Endothelial cell of umbilical vein (primary cell): Measurements from ENCODE around the gene PGAP3.
"Not testable (repeated sequence)": the region's sequence is repeated elsewhere in the genome, so short reads cannot be mapped to it uniquely, and the experiment has no call there.

Experiments
- EZH2 ChIP-seq: IDR thresholded peaks from 2 replicates; pipeline ENCODE4 v1.6.1; 2012; ENCODE audit warnings: borderline replicate concordance, low read depth, mild to moderate bottlenecking, moderate library complexity, low read length, inconsistent platforms; ENCODE audit not compliant: severe bottlenecking
- FOS ChIP-seq: IDR thresholded peaks from 2 replicates; pipeline ENCODE4 v1.6.1; 2011; ENCODE audit warnings: mild to moderate bottlenecking, low read length, moderate library complexity, borderline replicate concordance; ENCODE audit not compliant: insufficient read depth
- GATA2 ChIP-seq: IDR thresholded peaks from 2 replicates; pipeline ENCODE4 v1.7.0; 2011; ENCODE audit warnings: low read depth, mild to moderate bottlenecking, moderate library complexity, mixed read lengths, low read length; ENCODE audit not compliant: insufficient read length, insufficient read depth
- JUN ChIP-seq: IDR thresholded peaks from 2 replicates; pipeline ENCODE4 v1.6.1; 2011; ENCODE audit warnings: borderline replicate concordance, low read depth; ENCODE audit not compliant: insufficient read length, insufficient read depth
- MAX ChIP-seq: IDR thresholded peaks from 2 replicates; pipeline ENCODE4 v1.6.1; 2011; ENCODE audit not compliant: insufficient read depth, insufficient read length
- MYC ChIP-seq: IDR thresholded peaks from one replicate; pipeline ENCODE4 v1.6.1; 2011; ENCODE audit warnings: mild to moderate bottlenecking, low read depth, low read length
- POLR2A ChIP-seq: IDR thresholded peaks from 2 replicates; pipeline ENCODE4 v1.6.1; 2012; ENCODE audit warnings: low read depth, mild to moderate bottlenecking, control low read depth, low read length
- POLR2AphosphoS5 ChIP-seq: IDR thresholded peaks from 2 replicates; pipeline ENCODE4 v1.6.1; 2012; ENCODE audit warnings: low read depth, mild to moderate bottlenecking, control low read depth, low read length, moderate library complexity; ENCODE audit not compliant: insufficient read depth
- TF ChIP-seq, protein P1 (sequence below), 2 donors: IDR thresholded peaks; 1 replicate in 1 of 2; 2 replicates in 1 of 2; pipeline ENCODE4 v1.5.1; 2011; ENCODE audit warnings: low read length in 2 of 2, mild to moderate bottlenecking in 2 of 2, moderate library complexity in 2 of 2, control low read depth in 1 of 2, inconsistent platforms in 1 of 2, low read depth in 1 of 2; ENCODE audit not compliant: insufficient read depth in 1 of 2; ENCODE audit errors: extremely low read depth in 1 of 2

DNA sequence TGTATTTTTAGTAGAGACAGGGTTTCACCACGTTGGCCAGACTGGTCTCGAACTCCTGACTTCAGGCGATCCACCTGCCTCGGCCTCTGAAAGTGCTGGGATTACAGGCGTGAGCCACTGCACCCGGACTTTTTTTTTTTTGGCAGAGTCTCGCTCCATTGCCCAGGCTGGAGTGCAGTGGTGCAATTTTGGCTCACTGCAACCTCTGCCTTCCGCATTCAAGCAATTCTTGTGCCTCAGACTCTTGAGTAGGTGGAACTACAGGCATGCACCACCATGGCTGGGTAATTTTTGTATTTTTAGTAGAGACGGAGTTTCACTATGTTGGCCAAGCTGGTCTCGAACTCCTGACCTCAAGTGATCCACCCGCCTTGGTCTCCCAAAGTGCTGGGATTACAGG is 23.2 kb upstream of the PGAP3 start:
- not testable (repeated sequence) for TF ChIP-seq EZH2, POLR2AphosphoS5, POLR2A, MAX, GATA2, FOS, MYC, JUN
- TF ChIP-seq, protein P1, sequence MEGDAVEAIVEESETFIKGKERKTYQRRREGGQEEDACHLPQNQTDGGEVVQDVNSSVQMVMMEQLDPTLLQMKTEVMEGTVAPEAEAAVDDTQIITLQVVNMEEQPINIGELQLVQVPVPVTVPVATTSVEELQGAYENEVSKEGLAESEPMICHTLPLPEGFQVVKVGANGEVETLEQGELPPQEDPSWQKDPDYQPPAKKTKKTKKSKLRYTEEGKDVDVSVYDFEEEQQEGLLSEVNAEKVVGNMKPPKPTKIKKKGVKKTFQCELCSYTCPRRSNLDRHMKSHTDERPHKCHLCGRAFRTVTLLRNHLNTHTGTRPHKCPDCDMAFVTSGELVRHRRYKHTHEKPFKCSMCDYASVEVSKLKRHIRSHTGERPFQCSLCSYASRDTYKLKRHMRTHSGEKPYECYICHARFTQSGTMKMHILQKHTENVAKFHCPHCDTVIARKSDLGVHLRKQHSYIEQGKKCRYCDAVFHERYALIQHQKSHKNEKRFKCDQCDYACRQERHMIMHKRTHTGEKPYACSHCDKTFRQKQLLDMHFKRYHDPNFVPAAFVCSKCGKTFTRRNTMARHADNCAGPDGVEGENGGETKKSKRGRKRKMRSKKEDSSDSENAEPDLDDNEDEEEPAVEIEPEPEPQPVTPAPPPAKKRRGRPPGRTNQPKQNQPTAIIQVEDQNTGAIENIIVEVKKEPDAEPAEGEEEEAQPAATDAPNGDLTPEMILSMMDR (IDR thresholded peaks at IDR 0.05; ENCODE audit: extremely low read depth in 1 of 2, insufficient read depth in 1 of 2, low read depth in 1 of 2, low read length in 2 of 2): not testable (repeated sequence)
